HepG2 (cell line): ENCODE data around the gene PIK3R3. TPM values are rescaled to one million over a fixed set of nuclear protein-coding genes. Genes with fewer than 3 reads are reported as not detected.

Experiments
- ATAC-seq: fragments of 200-7000 bp; cut with Tn5 transposase; 3 replicates; pipeline ENCODE4 v1.9.1; 2020; ENCODE audit warnings: mild to moderate bottlenecking, moderate library complexity
- BruUV-seq: library from RNA; stranded (reverse); fragments of 400-500 nt; replicated peaks from 2 replicates; lab custom pipeline; 2021; lab: Mats Ljungman, UMichigan
- CTCF ChIA-PET: fragments of 300-600 bp; formaldehyde crosslinking; extraction: SDS; loops from one replicate; lab custom pipeline; 2021; ENCODE audit warnings: low total read pairs, inconsistent platforms, low intra/inter-chr PET ratio; lab: Yijun Ruan, JAX
- POLR2A ChIA-PET: fragments of 350-600 bp; sonication (Branson Sonifier 250); formaldehyde crosslinking; loops from one replicate; lab custom pipeline; 2020; ENCODE audit warnings: antibody characterized with exemption, inconsistent platforms; lab: Yijun Ruan, JAX
- DNase-seq: peaks from one replicate; pipeline ENCODE4 v3.0.0-alpha.2; 2015; ENCODE audit warnings: low spot score
- FAIRE-seq: peaks from 3 replicates; lab custom pipeline; 2011; peaks lifted over from hg19 to GRCh38; lab: Jason Lieb, UNC
- H2AFZ ChIP-seq: one replicate; pipeline ENCODE4 v1.6.1; 2011; ENCODE audit warnings: low read length, inconsistent platforms
- H3K27ac ChIP-seq: fragments of 300-600 bp; 3 replicates; pipeline ENCODE4 v1.8.0; 2011; ENCODE audit warnings: mixed run types, mild to moderate bottlenecking, mixed read lengths, low read length, inconsistent platforms; ENCODE audit not compliant: insufficient read depth; ENCODE audit errors: extremely low read length
- H3K27me3 ChIP-seq, 2 experiments: fragments of 200-600 bp in 1 of 2; 2 replicates in 1 of 2; 3 replicates in 1 of 2; pipeline versions ENCODE4 v1.6.0 to v1.8.0; 2011; ENCODE audit warnings: low read length in 2 of 2, mild to moderate bottlenecking in 2 of 2, moderate library complexity in 2 of 2, inconsistent platforms in 1 of 2; ENCODE audit not compliant: insufficient read depth in 2 of 2, control insufficient read depth in 1 of 2
- H3K36me3 ChIP-seq, 2 experiments: fragments of 200-600 bp in 1 of 2; replicated peaks in 1 of 2; 2 replicates in 1 of 2; 3 replicates in 1 of 2; pipeline versions ENCODE4 v1.5.1 to v1.8.0; 2011; ENCODE audit warnings: low read length in 2 of 2, inconsistent platforms in 1 of 2; ENCODE audit not compliant: insufficient read depth in 2 of 2, control insufficient read depth in 1 of 2
- H3K4me1 ChIP-seq: 2 replicates; pipeline ENCODE4 v1.5.1; 2012; ENCODE audit warnings: low read length, inconsistent platforms; ENCODE audit not compliant: insufficient read depth
- H3K4me2 ChIP-seq: 2 replicates; pipeline ENCODE4 v1.6.0; 2011; ENCODE audit warnings: low read depth, low read length, inconsistent platforms
- H3K4me3 ChIP-seq, 3 experiments: fragments of 200-600 bp in 1 of 3; sonication (generic), shearing (Covaris generic) in 1 of 3; replicated peaks in 1 of 3; 2 replicates each; pipeline ENCODE4 v1.5.1; 2011 to 2016; ENCODE audit warnings: low read length in 3 of 3, inconsistent platforms in 2 of 3, low read depth in 2 of 3, mild to moderate bottlenecking in 2 of 3, control low read depth in 1 of 3, mixed read lengths in 1 of 3; ENCODE audit not compliant: insufficient read depth in 1 of 3
- H3K79me2 ChIP-seq: one replicate; pipeline ENCODE4 v1.6.1; 2011; ENCODE audit warnings: low read length, inconsistent platforms; ENCODE audit not compliant: insufficient read depth
- H3K9ac ChIP-seq: 2 replicates; pipeline ENCODE4 v1.6.0; 2011; ENCODE audit warnings: mild to moderate bottlenecking, low read depth, low read length, inconsistent platforms; ENCODE audit not compliant: insufficient read depth
- H3K9me3 ChIP-seq: 2 replicates; pipeline ENCODE4 v1.5.1; 2012; ENCODE audit warnings: mild to moderate bottlenecking, low read length
- H4K20me1 ChIP-seq: 2 replicates; pipeline ENCODE4 v1.6.0; 2011; ENCODE audit warnings: inconsistent platforms, mild to moderate bottlenecking, low read length, moderate library complexity; ENCODE audit not compliant: insufficient read depth
- ARID2 ChIP-seq: sonication (generic); formaldehyde crosslinking; IDR thresholded peaks from 2 replicates; pipeline ENCODE4 v1.8.1; 2022; ENCODE audit warnings: mild to moderate bottlenecking, missing genetic modification reagents, borderline replicate concordance
- BCLAF1 ChIP-seq: fragments of 450-650 bp; IDR thresholded peaks from 2 replicates; pipeline ENCODE4 v1.6.1; 2017; ENCODE audit warnings: mild to moderate bottlenecking
- BRD4 ChIP-seq: sonication (generic); formaldehyde crosslinking; IDR thresholded peaks from 2 replicates; pipeline ENCODE4 v1.4.0; 2020; ENCODE audit warnings: missing genetic modification reagents
- ESRRA ChIP-seq: sonication (generic); formaldehyde crosslinking; IDR thresholded peaks from 2 replicates; pipeline ENCODE4 v1.5.1; 2020; ENCODE audit warnings: mild to moderate bottlenecking, low read depth, missing genetic modification reagents
- ETS1 ChIP-seq: sonication (generic); formaldehyde crosslinking; IDR thresholded peaks from 2 replicates; pipeline ENCODE4 v1.4.0; 2020; ENCODE audit warnings: missing genetic modification reagents
- FIP1L1 ChIP-seq: fragments of 200-400 bp; formaldehyde crosslinking; IDR thresholded peaks from 2 replicates; pipeline ENCODE4 v1.6.1; 2018; ENCODE audit warnings: low read depth, mild to moderate bottlenecking, low read length, moderate library complexity, borderline replicate concordance; ENCODE audit not compliant: insufficient read depth
- FOXK2 ChIP-seq: fragments of 450-650 bp; IDR thresholded peaks from 2 replicates; pipeline ENCODE4 v1.6.1; 2016
- FOXM1 ChIP-seq: sonication (generic); formaldehyde crosslinking; IDR thresholded peaks from 2 replicates; pipeline ENCODE4 v1.5.0; 2020; ENCODE audit warnings: missing genetic modification reagents
- GATAD2A ChIP-seq: IDR thresholded peaks from 2 replicates; pipeline ENCODE4 v1.6.1; 2016
- JUND ChIP-seq: sonication (generic); formaldehyde crosslinking; IDR thresholded peaks from 2 replicates; pipeline ENCODE4 v1.8.0; 2022; ENCODE audit warnings: mild to moderate bottlenecking, missing genetic modification reagents
- NCOA1 ChIP-seq: sonication (generic); formaldehyde crosslinking; IDR thresholded peaks from 2 replicates; pipeline ENCODE4 v1.9.0; 2021; ENCODE audit warnings: missing genetic modification reagents
- NFRKB ChIP-seq: fragments of 450-650 bp; IDR thresholded peaks from 2 replicates; pipeline ENCODE4 v1.6.1; 2017
- SSRP1 ChIP-seq: IDR thresholded peaks from 2 replicates; pipeline ENCODE4 v1.6.1; 2016; ENCODE audit warnings: control low read depth
- ZNF143 ChIP-seq: sonication (generic); formaldehyde crosslinking; IDR thresholded peaks from 2 replicates; pipeline ENCODE4 v1.4.0; 2020; ENCODE audit warnings: missing genetic modification reagents
- ZNF263 ChIP-seq: sonication (generic); formaldehyde crosslinking; IDR thresholded peaks from 2 replicates; pipeline ENCODE4 v1.4.0; 2020; ENCODE audit warnings: missing genetic modification reagents
- ZNF331 ChIP-seq: sonication (generic); formaldehyde crosslinking; IDR thresholded peaks from 2 replicates; pipeline ENCODE4 v1.4.0; 2020; ENCODE audit warnings: missing genetic modification reagents
- ZNF616 ChIP-seq: sonication (generic); formaldehyde crosslinking; IDR thresholded peaks from 2 replicates; pipeline ENCODE4 v1.5.0; 2020; ENCODE audit warnings: low read depth, mild to moderate bottlenecking, missing genetic modification reagents
- WGBS: methylation state at CpG from one replicate; pipeline ENCODE4 v1.1.6; 2017; ENCODE audit warnings: low lambda C conversion rate; 5-methylcytosine and 5-hydroxymethylcytosine counted together
- in situ Hi-C: cut with HindIII; loops from 2 replicates; pipeline ENCODE4 v1.10.0; 2017; ENCODE audit warnings: low pct_unique_long_range_greater_than_20kb; ENCODE audit not compliant: extremely low pct_ligation_motif_present
- intact Hi-C: fragments of 100-400 bp; cut with micrococcal nuclease; formaldehyde crosslinking; loops from one replicate; pipeline ENCODE4 v1.10.0; 2022; ENCODE audit not compliant: unreplicated experiment
- polyA plus RNA-seq, 8 experiments: library from polyadenylated mRNA; depleted of rRNA in 3 of 8; stranded (reverse) in 7 of 8; unstranded in 1 of 8; fragments of >200 nt; fragmentation: Illumina TruSeq in 4 of 8; extraction: Trizol in 4 of 8; gene quantifications; 2 replicates each; pipeline versions ENCODE4 v1.2.1 to v1.2.3, GENCODE V29; 2011 to 2016; ENCODE audit warnings: low read depth in 4 of 8, missing spikeins in 1 of 8, mixed read lengths in 1 of 8; ENCODE audit not compliant: insufficient read depth in 1 of 8
- total RNA-seq, 5 experiments: library from RNA; depleted of rRNA; stranded (reverse); fragments of >200 nt; fragmentation: Illumina TruSeq; extraction: Trizol; gene quantifications; 2 replicates each; pipeline ENCODE4 v1.2.3, GENCODE V29; 2016; ENCODE audit warnings: low read depth in 1 of 5
- TF ChIP-seq, protein P1 (sequence below): sonication (generic); formaldehyde crosslinking; IDR thresholded peaks from 2 replicates; pipeline ENCODE4 v1.4.0; 2020; ENCODE audit warnings: missing genetic modification reagents; ENCODE audit errors: not compliant biosample characterization
- TF ChIP-seq, protein P2 (sequence below): sonication (generic); formaldehyde crosslinking; IDR thresholded peaks from 2 replicates; pipeline ENCODE4 v1.4.0; 2020; ENCODE audit warnings: mild to moderate bottlenecking, missing genetic modification reagents

PIK3R3 gene
- total and polyA plus RNA-seq, 2 of the 13 experiments (the other 11 are each of a cell fraction or from before 2014, with no cell fraction given) = 0.37 to 6.9 TPM

- Histone ChIP-seq H4K20me1 (no peaks in the 10 kb centered on the region), H3K9me3 (no peaks in the 10 kb centered on the region), H3K4me2 (no peak overlapping the region), H3K4me1 (no peaks in the 10 kb centered on the region), H3K79me2 (no peaks in the 10 kb centered on the region), H3K27ac (no peak overlapping the region), H2AFZ (no peak overlapping the region), H3K4me3 (no peak overlapping the region), H3K36me3 (no peaks in the 10 kb centered on the region), H3K27me3 (peaks cover 0 to 16% of the 10 kb centered on the region in 2 experiments; a peak in 3 of 5 replicates), H3K9ac (no peak overlapping the region)
- intact Hi-C loops = no loop called here
- FAIRE-seq (no peak), DNase-seq (no peak), ATAC-seq (no peak)
- in situ Hi-C loops = no loop called here
- WGBS = 56% methylated on average over 47 of the region's 47 CpGs
- no TSS peak for BruUV-seq
- POLR2A ChIA-PET = no interaction called here
- CTCF ChIA-PET = no interaction called here
- TF ChIP-seq ZNF263 (CRISPR knock-in tag) (no peak), ETS1 (CRISPR knock-in tag) (no peak), SSRP1 (CRISPR knock-in tag) (no peak), FOXM1 (no peak), JUND (CRISPR knock-in tag) (no peak), ARID2 (no peak), FOXK2 (no peak), FIP1L1 (no peak), ESRRA (CRISPR knock-in tag) (no peak), BCLAF1 (no peak), ZNF331 (CRISPR knock-in tag) (no peak), NCOA1 (CRISPR knock-in tag) (no peak), NFRKB (no peak), ZNF616 (CRISPR knock-in tag) (no peak), ZNF143 (CRISPR knock-in tag) (no peak), GATAD2A (CRISPR knock-in tag) (no peak), BRD4 (CRISPR knock-in tag) (no peak)
- TF ChIP-seq, protein P1, sequence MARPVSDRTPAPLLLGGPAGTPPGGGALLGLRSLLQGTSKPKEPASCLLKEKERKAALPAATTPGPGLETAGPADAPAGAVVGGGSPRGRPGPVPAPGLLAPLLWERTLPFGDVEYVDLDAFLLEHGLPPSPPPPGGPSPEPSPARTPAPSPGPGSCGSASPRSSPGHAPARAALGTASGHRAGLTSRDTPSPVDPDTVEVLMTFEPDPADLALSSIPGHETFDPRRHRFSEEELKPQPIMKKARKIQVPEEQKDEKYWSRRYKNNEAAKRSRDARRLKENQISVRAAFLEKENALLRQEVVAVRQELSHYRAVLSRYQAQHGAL = no peak
- TF ChIP-seq, protein P2, sequence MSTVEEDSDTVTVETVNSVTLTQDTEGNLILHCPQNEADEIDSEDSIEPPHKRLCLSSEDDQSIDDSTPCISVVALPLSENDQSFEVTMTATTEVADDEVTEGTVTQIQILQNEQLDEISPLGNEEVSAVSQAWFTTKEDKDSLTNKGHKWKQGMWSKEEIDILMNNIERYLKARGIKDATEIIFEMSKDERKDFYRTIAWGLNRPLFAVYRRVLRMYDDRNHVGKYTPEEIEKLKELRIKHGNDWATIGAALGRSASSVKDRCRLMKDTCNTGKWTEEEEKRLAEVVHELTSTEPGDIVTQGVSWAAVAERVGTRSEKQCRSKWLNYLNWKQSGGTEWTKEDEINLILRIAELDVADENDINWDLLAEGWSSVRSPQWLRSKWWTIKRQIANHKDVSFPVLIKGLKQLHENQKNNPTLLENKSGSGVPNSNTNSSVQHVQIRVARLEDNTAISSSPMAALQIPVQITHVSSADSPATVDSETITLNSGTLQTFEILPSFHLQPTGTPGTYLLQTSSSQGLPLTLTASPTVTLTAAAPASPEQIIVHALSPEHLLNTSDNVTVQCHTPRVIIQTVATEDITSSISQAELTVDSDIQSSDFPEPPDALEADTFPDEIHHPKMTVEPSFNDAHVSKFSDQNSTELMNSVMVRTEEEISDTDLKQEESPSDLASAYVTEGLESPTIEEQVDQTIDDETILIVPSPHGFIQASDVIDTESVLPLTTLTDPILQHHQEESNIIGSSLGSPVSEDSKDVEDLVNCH (CRISPR knock-in tag) = no peak
Observed at GRCh38 chr1:46166521-46167462, 34.4 kb upstream of the PIK3R3 start.
